ENCODE results near the gene RAB41. TPM values are rescaled to one million over a fixed set of nuclear protein-coding genes. Genes with fewer than 3 reads are reported as not detected.

RAB41 gene
- total RNA-seq, 1 experiment from 2014 or later, result not detected

GRCh38 chrX:70313503-70313902 is 31.5 kb downstream of the RAB41 start:
- Mint-ChIP-seq H3K36me3 (peaks cover 28% of the 10 kb centered on the region), H3K4me3 (no peak overlapping the region), H3K27me3 (ENCODE audit: low read depth) (no peaks in the 10 kb centered on the region), H3K27ac (no peak overlapping the region), H3K4me1 (0 out of 2 replicates have a peak, but pooled peaks cover 3% of the 10 kb centered on the region), H3K9me3 (no peaks in the 10 kb centered on the region)
- ChIA-PET POLR2A (no interaction called here), CTCF (no interaction called here)
- ATAC-seq (no peak), DNase-seq (ENCODE audit: low spot score) (no peak)
- no peak for TF ChIP-seq E2F4 (CRISPR knock-in tag; IDR thresholded peaks at IDR 0.05; ENCODE audit: borderline replicate concordance, low read depth)
- TF ChIP-seq ZNF281 (CRISPR knock-in tag; IDR thresholded peaks at IDR 0.05), result no peak
- TF ChIP-seq HMGA2 (CRISPR knock-in tag; IDR thresholded peaks at IDR 0.05), result no peak
- TF ChIP-seq GABPB1 (CRISPR knock-in tag; IDR thresholded peaks at IDR 0.05), result no peak
- TF ChIP-seq ZSCAN18 (CRISPR knock-in tag; IDR thresholded peaks at IDR 0.05), result no peak
- TF ChIP-seq USF2 (CRISPR knock-in tag; IDR thresholded peaks at IDR 0.05), result no peak
- TF ChIP-seq ZNF512 (CRISPR knock-in tag; IDR thresholded peaks at IDR 0.05; ENCODE audit: borderline replicate concordance), result no peak
- no peak for TF ChIP-seq USF1 (CRISPR knock-in tag; IDR thresholded peaks at IDR 0.05)
- no peak for TF ChIP-seq ZNF671 (CRISPR knock-in tag; IDR thresholded peaks at IDR 0.05)
- TF ChIP-seq RORB (CRISPR knock-in tag; IDR thresholded peaks at IDR 0.05), result no peak
- TF ChIP-seq SMAD3 (CRISPR knock-in tag; IDR thresholded peaks at IDR 0.05; ENCODE audit: borderline replicate concordance), result no peak
- TF ChIP-seq CREM (CRISPR knock-in tag; IDR thresholded peaks at IDR 0.05), result no peak

GRCh38 chrX:70322784-70323183 is 40.8 kb downstream of the RAB41 start:
- POLR2A ChIA-PET, result no interaction called here
- no peak overlapping the region for H3K4me3 Mint-ChIP-seq
- ATAC-seq, result peak; percentile 64
- H3K27ac Mint-ChIP-seq, result no peak overlapping the region; the same call in 1 of the 2 replicates
- H3K4me1 Mint-ChIP-seq, result no peaks in the 10 kb centered on the region
- no peak for DNase-seq (ENCODE audit: low spot score)
- CTCF ChIA-PET, result no interaction called here
- peaks cover 4% of the 10 kb centered on the region; the same call in 1 of the 2 replicates for H3K36me3 Mint-ChIP-seq
- H3K27me3 Mint-ChIP-seq (ENCODE audit: low read depth), result no peaks in the 10 kb centered on the region; the same call in 1 of the 2 replicates
- no peaks in the 10 kb centered on the region for H3K9me3 Mint-ChIP-seq
- TF ChIP-seq GTF2I (CRISPR knock-in tag; conservative IDR thresholded peaks at IDR 0.05) (no peak), FOXK1 (CRISPR knock-in tag; IDR thresholded peaks at IDR 0.05) (no peak), USF1 (CRISPR knock-in tag; IDR thresholded peaks at IDR 0.05) (no peak), ZNF121 (CRISPR knock-in tag; IDR thresholded peaks at IDR 0.05) (no peak), ATF2 (CRISPR knock-in tag; IDR thresholded peaks at IDR 0.05; ENCODE audit: borderline replicate concordance, low read depth) (no peak), STAT6 (CRISPR knock-in tag; conservative IDR thresholded peaks at IDR 0.05; ENCODE audit: low read depth) (no peak), ZNF281 (CRISPR knock-in tag; IDR thresholded peaks at IDR 0.05) (no peak), ZNF219 (CRISPR knock-in tag; IDR thresholded peaks at IDR 0.05; ENCODE audit: borderline replicate concordance) (no peak)

Measured in WTC11 (cell line).